A375 (cell line): ENCODE results near the gene PEMT. TPM values are rescaled to one million over a fixed set of nuclear protein-coding genes. Genes with fewer than 3 reads are reported as not detected.

Source experiments
- small RNA-seq: library from RNA; depleted of rRNA; stranded (forward); fragments of <200 nt; gene quantifications from one replicate; pipeline ENCODE3, GENCODE V24; 2014
- total RNA-seq: library from RNA; depleted of rRNA; stranded (reverse); fragments of >200 nt; shearing (Covaris generic); gene quantifications from 2 replicates; pipeline ENCODE4 v1.2.3, GENCODE V29; 2014; rRNA removed

Gene PEMT
- total RNA-seq: 93.8 and 94.3 TPM in 2 replicates

GRCh38 chr17:17591355-17592298, at the start of gene PEMT:
Gene PEMT, minus strand, starts transcription at chr17:17591708. Its CDS starts 82 bp downstream, at chr17:17591626.

DNA sequence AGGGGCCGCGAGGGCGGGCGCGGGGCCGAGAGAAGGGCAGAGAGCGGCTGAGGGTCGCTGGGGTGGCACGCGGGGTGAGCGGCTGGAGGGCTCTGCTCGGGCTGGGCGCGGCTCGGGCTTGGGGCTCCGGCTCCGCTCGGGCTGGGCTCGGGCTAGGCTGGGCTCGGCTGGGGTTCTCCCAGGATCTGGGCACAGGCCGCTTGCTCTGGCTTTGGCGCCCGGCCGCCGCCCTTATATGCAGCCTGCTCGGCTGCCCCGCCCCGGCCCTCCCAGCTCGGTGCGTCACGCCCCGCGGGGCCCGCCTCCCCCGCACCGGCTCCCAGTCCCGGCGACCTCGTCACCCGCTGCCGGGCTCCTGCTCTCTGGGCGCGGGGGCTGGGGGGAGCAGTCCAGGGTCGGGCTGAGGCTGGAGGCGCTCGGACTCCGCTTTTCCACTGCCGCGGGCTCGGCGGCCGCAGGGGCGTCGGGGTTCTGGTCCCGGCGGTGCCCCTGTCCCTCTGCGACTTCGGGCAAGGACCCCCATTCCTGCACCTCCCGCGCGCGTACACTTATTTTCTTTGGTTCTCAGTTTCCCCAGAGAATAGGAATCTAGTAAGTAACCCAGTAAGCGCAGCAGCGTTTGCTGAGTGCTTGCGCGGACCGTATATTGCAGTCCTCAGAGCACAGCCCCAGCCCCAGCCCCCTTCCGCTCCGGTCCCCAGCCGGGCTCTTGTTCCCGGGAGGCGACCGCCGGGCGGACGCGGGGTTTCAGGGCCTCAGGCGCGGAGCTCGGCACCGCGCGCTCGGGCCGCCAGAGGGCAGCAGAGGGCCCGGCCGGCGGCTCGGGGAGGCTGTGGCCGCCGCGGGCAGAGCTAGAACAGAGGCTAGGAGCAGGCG, 95.1 kb downstream of the PEMT start, which contains the start of gene RASD1:
TSS of gene RASD1 (minus strand) at position 207 of the 876 bp plus-strand sequence. CDS start 214 bp downstream, outside the sequence.

GRCh38 chr17:17476865-17477467, 114.5 kb downstream of the PEMT start, which contains the start of gene MED9:
Gene MED9, plus strand, starts transcription at chr17:17477000. Its CDS starts 42 bp downstream, at chr17:17477042.

Small RNAs within 50 kb of the gene (small RNA-seq; reads per million reads assigned to genes)
- gene RF00019 (not detected), gene RNU6-468P (not detected)

Other genes starting within 250 kb of the PEMT start
- 11.6 and 12.8 TPM in 2 replicates for gene MED9, start 114.7 kb downstream of the PEMT start, total RNA-seq
- 1.9 and 2.6 TPM in 2 replicates for gene RASD1, start 95.3 kb downstream of the PEMT start, total RNA-seq
- gene RAI1, start 89.8 kb upstream of the PEMT start, total RNA-seq: 28.3 and 30.5 TPM in 2 replicates
- 160 and 183 TPM in 2 replicates for gene SREBF1, start 245.3 kb upstream of the PEMT start, total RNA-seq